ENCODE results near the gene DCX. TPM values are rescaled to one million over a fixed set of nuclear protein-coding genes. Genes with fewer than 3 reads are reported as not detected.

Gene DCX
- total RNA-seq, 1 experiment from 2014 or later, result not detected

- H3K4me2 ChIP-seq (ENCODE audit: low read depth, low read length, poor library complexity, severe bottlenecking), result no peak overlapping the region
- no peak overlapping the region for H2AFZ ChIP-seq (ENCODE audit: low read length)
- H3K27me3 ChIP-seq (ENCODE audit: low read length), result no peaks in the 10 kb centered on the region; the same call in 1 of the 2 replicates
- no peak overlapping the region for H3K9ac ChIP-seq (ENCODE audit: low read length)
- no peak overlapping the region for H3K4me3 ChIP-seq (ENCODE audit: low read length)
- no peaks in the 10 kb centered on the region for H4K20me1 ChIP-seq (ENCODE audit: insufficient read depth, low read depth, low read length)
- H3K36me3 ChIP-seq (ENCODE audit: insufficient read depth, low read length), result no peaks in the 10 kb centered on the region
- no peaks in the 10 kb centered on the region for H3K79me2 ChIP-seq (ENCODE audit: low read length)
- H3K9me3 ChIP-seq (ENCODE audit: low read length), result no peaks in the 10 kb centered on the region
- no peaks in the 10 kb centered on the region for H3K9me2 ChIP-seq (replicated peaks; ENCODE audit: insufficient read depth, low read length)
- DNase-seq, result no peak
- H3K4me1 ChIP-seq (ENCODE audit: low read length), result no peaks in the 10 kb centered on the region
- no peak overlapping the region for H3K27ac ChIP-seq (ENCODE audit: low read length)
Measured at GRCh38 chrX:111262086-111262485, 149.9 kb downstream of the DCX start.

- DNase-seq, result no peak
- no peak overlapping the region for H3K27ac ChIP-seq (ENCODE audit: low read length)
- no peaks in the 10 kb centered on the region for H3K9me3 ChIP-seq (ENCODE audit: low read length)
- no peaks in the 10 kb centered on the region for H3K9me2 ChIP-seq (replicated peaks; ENCODE audit: insufficient read depth, low read length)
- H3K4me1 ChIP-seq (ENCODE audit: low read length), result no peaks in the 10 kb centered on the region
- no peaks in the 10 kb centered on the region for H4K20me1 ChIP-seq (ENCODE audit: insufficient read depth, low read depth, low read length)
- no peak overlapping the region for H2AFZ ChIP-seq (ENCODE audit: low read length)
- no peaks in the 10 kb centered on the region for H3K36me3 ChIP-seq (ENCODE audit: insufficient read depth, low read length)
- H3K27me3 ChIP-seq (ENCODE audit: low read length), result no peaks in the 10 kb centered on the region; the same call in 1 of the 2 replicates
- H3K4me2 ChIP-seq (ENCODE audit: low read depth, low read length, poor library complexity, severe bottlenecking), result no peak overlapping the region
- H3K9ac ChIP-seq (ENCODE audit: low read length), result no peak overlapping the region
- no peaks in the 10 kb centered on the region for H3K79me2 ChIP-seq (ENCODE audit: low read length)
- H3K4me3 ChIP-seq (ENCODE audit: low read length), result no peak overlapping the region
Measured at GRCh38 chrX:111260451-111260850, 151.5 kb downstream of the DCX start.

- Histone ChIP-seq H2AFZ (ENCODE audit: low read length) (no peak overlapping the region), H3K27ac (ENCODE audit: low read length) (no peak overlapping the region), H3K79me2 (ENCODE audit: low read length) (no peaks in the 10 kb centered on the region), H3K4me3 (ENCODE audit: low read length) (no peak overlapping the region), H3K9ac (ENCODE audit: low read length) (no peak overlapping the region), H3K9me2 (replicated peaks; ENCODE audit: insufficient read depth, low read length) (no peaks in the 10 kb centered on the region), H3K27me3 (ENCODE audit: low read length) (no peaks in the 10 kb centered on the region; the same call in 1 of the 2 replicates), H3K4me2 (ENCODE audit: low read depth, low read length, poor library complexity, severe bottlenecking) (no peak overlapping the region), H3K36me3 (ENCODE audit: insufficient read depth, low read length) (no peaks in the 10 kb centered on the region), H3K9me3 (ENCODE audit: low read length) (no peaks in the 10 kb centered on the region), H4K20me1 (ENCODE audit: insufficient read depth, low read depth, low read length) (no peaks in the 10 kb centered on the region), H3K4me1 (ENCODE audit: low read length) (no peaks in the 10 kb centered on the region)
- DNase-seq, result no peak
Measured at GRCh38 chrX:111259559-111259958, 152.4 kb downstream of the DCX start.

- Histone ChIP-seq H3K9ac (ENCODE audit: low read length) (no peak overlapping the region), H3K9me3 (ENCODE audit: low read length) (no peaks in the 10 kb centered on the region)
- no peak for DNase-seq
Measured at GRCh38 chrX:111257733-111258132, 154.3 kb downstream of the DCX start.

GRCh38 chrX:111254896-111255693 is 156.9 kb downstream of the DCX start:
- H3K4me2 ChIP-seq (ENCODE audit: low read depth, low read length, poor library complexity, severe bottlenecking), result no peak overlapping the region
- no peaks in the 10 kb centered on the region for H4K20me1 ChIP-seq (ENCODE audit: insufficient read depth, low read depth, low read length)
- no peak overlapping the region for H3K9ac ChIP-seq (ENCODE audit: low read length)
- no peaks in the 10 kb centered on the region for H3K79me2 ChIP-seq (ENCODE audit: low read length)
- no peaks in the 10 kb centered on the region for H3K9me3 ChIP-seq (ENCODE audit: low read length)
- no peaks in the 10 kb centered on the region for H3K27me3 ChIP-seq (ENCODE audit: low read length)
- no peak overlapping the region for H3K27ac ChIP-seq (ENCODE audit: low read length)
- H3K4me1 ChIP-seq (ENCODE audit: low read length), result no peaks in the 10 kb centered on the region
- H3K9me2 ChIP-seq (replicated peaks; ENCODE audit: insufficient read depth, low read length), result no peaks in the 10 kb centered on the region
- H2AFZ ChIP-seq (ENCODE audit: low read length), result no peak overlapping the region
- no peak overlapping the region for H3K4me3 ChIP-seq (ENCODE audit: low read length)
- no peak for DNase-seq
- no peaks in the 10 kb centered on the region for H3K36me3 ChIP-seq (ENCODE audit: insufficient read depth, low read length)

More at GRCh38 chrX:111257733-111258132, 154.3 kb downstream of the DCX start:
- Histone ChIP-seq H2AFZ (ENCODE audit: low read length) (no peak overlapping the region), H3K4me1 (ENCODE audit: low read length) (no peaks in the 10 kb centered on the region), H3K36me3 (ENCODE audit: insufficient read depth, low read length) (no peaks in the 10 kb centered on the region), H3K4me2 (ENCODE audit: low read depth, low read length, poor library complexity, severe bottlenecking) (no peak overlapping the region), H3K27me3 (ENCODE audit: low read length) (no peaks in the 10 kb centered on the region; the same call in 1 of the 2 replicates), H3K9me2 (replicated peaks; ENCODE audit: insufficient read depth, low read length) (no peaks in the 10 kb centered on the region), H4K20me1 (ENCODE audit: insufficient read depth, low read depth, low read length) (no peaks in the 10 kb centered on the region), H3K79me2 (ENCODE audit: low read length) (no peaks in the 10 kb centered on the region), H3K27ac (ENCODE audit: low read length) (no peak overlapping the region), H3K4me3 (ENCODE audit: low read length) (no peak overlapping the region)

GRCh38 chrX:111244235-111244750 is 167.7 kb downstream of the DCX start:
- no peak overlapping the region for H3K9ac ChIP-seq (ENCODE audit: low read length)
- no peaks in the 10 kb centered on the region for H3K27me3 ChIP-seq (ENCODE audit: low read length)
- H3K4me2 ChIP-seq (ENCODE audit: low read depth, low read length, poor library complexity, severe bottlenecking), result no peak overlapping the region
- H3K9me3 ChIP-seq (ENCODE audit: low read length), result no peaks in the 10 kb centered on the region
- DNase-seq, result peak; percentile 62
- H3K79me2 ChIP-seq (ENCODE audit: low read length), result no peaks in the 10 kb centered on the region
- no peaks in the 10 kb centered on the region for H3K36me3 ChIP-seq (ENCODE audit: insufficient read depth, low read length)
- no peak overlapping the region for H3K4me3 ChIP-seq (ENCODE audit: low read length)
- no peaks in the 10 kb centered on the region for H3K9me2 ChIP-seq (replicated peaks; ENCODE audit: insufficient read depth, low read length)
- H3K4me1 ChIP-seq (ENCODE audit: low read length), result no peaks in the 10 kb centered on the region
- H3K27ac ChIP-seq (ENCODE audit: low read length), result no peak overlapping the region
- no peak overlapping the region for H2AFZ ChIP-seq (ENCODE audit: low read length)
- no peaks in the 10 kb centered on the region for H4K20me1 ChIP-seq (ENCODE audit: insufficient read depth, low read depth, low read length)

Small RNA genes within 50 kb of the gene (small RNA-seq; reads per million reads assigned to genes)
- gene RNU6-496P, result not detected

Other genes starting within 250 kb of the DCX start
- not detected in 2 replicates for gene CAPN6, start 141.7 kb downstream of the DCX start, total RNA-seq (2014; rRNA removed; shearing (Covaris generic); ENCODE audit: low replicate concordance)
- not detected in 2 replicates for gene SERTM2, start 99.5 kb upstream of the DCX start, total RNA-seq (2014; rRNA removed; shearing (Covaris generic); ENCODE audit: low replicate concordance)